Chondrocyte (in vitro differentiated cells): ENCODE data around the gene ILKAP. TPM values are rescaled to one million over a fixed set of nuclear protein-coding genes. Genes with fewer than 3 reads are reported as not detected.

Source experiments
- DNase-seq: peaks from one replicate; pipeline ENCODE4 v3.0.0; 2021; ENCODE audit warnings: mixed read lengths, low spot score
- H3K27ac Mint-ChIP-seq: one replicate; pipeline ENCODE4 v1.8.0; 2021; ENCODE audit warnings: mild to moderate bottlenecking, moderate library complexity, mixed read lengths; ENCODE audit not compliant: unreplicated experiment
- H3K27me3 Mint-ChIP-seq: 2 replicates; pipeline ENCODE4 v1.8.0; 2021; ENCODE audit warnings: low read depth, mixed read lengths
- H3K36me3 Mint-ChIP-seq: 2 replicates; pipeline ENCODE4 v1.8.0; 2021; ENCODE audit warnings: low read depth, mixed read lengths
- H3K4me1 Mint-ChIP-seq: 2 replicates; pipeline ENCODE4 v1.8.0; 2021; ENCODE audit warnings: low read depth, mild to moderate bottlenecking, mixed read lengths
- H3K4me3 Mint-ChIP-seq: one replicate; pipeline ENCODE4 v1.8.0; 2021; ENCODE audit warnings: mild to moderate bottlenecking, moderate library complexity, mixed read lengths; ENCODE audit not compliant: unreplicated experiment
- H3K9me3 Mint-ChIP-seq: 2 replicates; pipeline ENCODE4 v1.8.0; 2021; ENCODE audit warnings: low read depth, mixed read lengths
- CTCF ChIP-seq: fragments of 200-600 bp; sonication (generic); IDR thresholded peaks from 2 replicates; pipeline ENCODE4 v1.5.0; 2021; ENCODE audit warnings: antibody characterized with exemption, mild to moderate bottlenecking, moderate library complexity
- long read RNA-seq: library from polyadenylated mRNA; stranded (forward); transcript quantifications from one replicate; pipeline ENCODE4 v2.0.0, GENCODE V29; 2021
- total RNA-seq: library from RNA; stranded (reverse); gene quantifications from 3 replicates; pipeline ENCODE4 v1.2.1, GENCODE V29; 2021

Gene ILKAP
- total RNA-seq = 24.9 to 36.7 TPM (median 29.7 TPM) in 3 replicates
- long read RNA-seq, transcript ILKAP-201 (12 exons, 1,490 nt) = major isoform, 30 of 48 reads
- long read RNA-seq, partial matches to known transcripts = 0 of 48 reads
- long read RNA-seq, other reads (novel, unspliced or antisense) = 17 of 48 reads

GRCh38 chr2:238203094-238203972, at the start of gene ILKAP:
Gene ILKAP, minus strand, starts transcription at chr2:238203695. Its CDS starts 142 bp downstream, at chr2:238203553.
- Mint-ChIP-seq H3K27ac (peak within 1 kb of the TSS; percentile 91), H3K36me3 (no peaks in the 10 kb centered on the region), H3K27me3 (no peaks in the 10 kb centered on the region), H3K4me3 (peak within 1 kb of the TSS; percentile 90), H3K4me1 (peaks cover 44% of the 10 kb centered on the region), H3K9me3 (no peaks in the 10 kb centered on the region)
- peak; percentile 29 for TF ChIP-seq CTCF
- DNase-seq = peak; percentile 95

GRCh38 chr2:238252766-238253630, 49.5 kb upstream of the ILKAP start:
- Mint-ChIP-seq H3K4me1 (no peaks in the 10 kb centered on the region), H3K9me3 (no peaks in the 10 kb centered on the region), H3K36me3 (peaks cover 4% of the 10 kb centered on the region), H3K4me3 (no peak overlapping the region), H3K27me3 (no peaks in the 10 kb centered on the region), H3K27ac (no peak overlapping the region)
- peak; percentile 83 for DNase-seq
- no peak for TF ChIP-seq CTCF

GRCh38 chr2:238251986-238252385, 48.5 kb upstream of the ILKAP start:
- peak; percentile 65 for DNase-seq
- Mint-ChIP-seq H3K9me3 (no peaks in the 10 kb centered on the region), H3K4me3 (no peak overlapping the region), H3K36me3 (peaks cover 7% of the 10 kb centered on the region), H3K4me1 (no peaks in the 10 kb centered on the region), H3K27ac (no peak overlapping the region), H3K27me3 (no peaks in the 10 kb centered on the region)
- no peak for TF ChIP-seq CTCF

GRCh38 chr2:238251331-238251730, 47.8 kb upstream of the ILKAP start:
- H3K4me1 Mint-ChIP-seq = no peaks in the 10 kb centered on the region
- H3K36me3 Mint-ChIP-seq = peaks cover 8% of the 10 kb centered on the region
- H3K27me3 Mint-ChIP-seq = no peaks in the 10 kb centered on the region
- H3K9me3 Mint-ChIP-seq = no peaks in the 10 kb centered on the region
- DNase-seq = peak; percentile 79
- no peak overlapping the region for H3K27ac Mint-ChIP-seq
- TF ChIP-seq CTCF = no peak
- H3K4me3 Mint-ChIP-seq = no peak overlapping the region

GRCh38 chr2:238250896-238251295, 47.4 kb upstream of the ILKAP start:
- peaks cover 8% of the 10 kb centered on the region for H3K36me3 Mint-ChIP-seq
- H3K27ac Mint-ChIP-seq = no peak overlapping the region
- no peak overlapping the region for H3K4me3 Mint-ChIP-seq
- peak; percentile 56 for DNase-seq
- H3K4me1 Mint-ChIP-seq = no peaks in the 10 kb centered on the region
- TF ChIP-seq CTCF = no peak
- no peaks in the 10 kb centered on the region for H3K27me3 Mint-ChIP-seq
- H3K9me3 Mint-ChIP-seq = no peaks in the 10 kb centered on the region
